GM19025 (cell line): ENCODE measurements around the gene THAP5.
"Not testable (repeated sequence)": the region's sequence is repeated elsewhere in the genome, so short reads cannot be mapped to it uniquely, and the experiment has no call there.

ENCODE experiments used
- ATAC-seq: cut with Tn5 transposase; IDR thresholded peaks from one replicate; pipeline ENCODE4 v1.9.1; 2021; ENCODE audit warnings: mild to moderate bottlenecking, low read depth, moderate library complexity; ENCODE audit not compliant: unreplicated experiment

The THAP5 gene

GRCh38 chr7:108538236-108538635 lies 31.3 kb downstream of the THAP5 start:
- ATAC-seq, result not testable (repeated sequence)

GRCh38 chr7:108537229-108537628 lies 32.3 kb downstream of the THAP5 start:
- no peak for ATAC-seq

- ATAC-seq, result no peak
These were observed 33.8 kb downstream of the THAP5 start for GRCh38 chr7:108535744-108536143.

- no peak for ATAC-seq
These were observed 34.2 kb downstream of the THAP5 start for GRCh38 chr7:108535257-108535656.

GRCh38 chr7:108533712-108534111 lies 35.8 kb downstream of the THAP5 start:
- ATAC-seq, result no peak

GRCh38 chr7:108529341-108529740 lies 40.2 kb downstream of the THAP5 start:
- no peak for ATAC-seq

- no peak for ATAC-seq
These were observed 41.3 kb downstream of the THAP5 start for GRCh38 chr7:108528183-108528712.

- no peak for ATAC-seq
These were observed 42.8 kb downstream of the THAP5 start for GRCh38 chr7:108526768-108527017.

- ATAC-seq, result peak; percentile 90
These were observed 43.3 kb downstream of the THAP5 start, which contains the start of gene PNPLA8 for GRCh38 chr7:108525985-108526767. Gene PNPLA8, minus strand, starts transcription at chr7:108526135. Its CDS starts 10,644 bp downstream, at chr7:108515491.

- ATAC-seq, result peak; percentile 40
These were observed 44.0 kb downstream of the THAP5 start for GRCh38 chr7:108525327-108525984.

GRCh38 chr7:108522780-108523179 lies 46.7 kb downstream of the THAP5 start:
- no peak for ATAC-seq

- no peak for ATAC-seq
These were observed 51.6 kb downstream of the THAP5 start for GRCh38 chr7:108517951-108518350.

- no peak for ATAC-seq
These were observed 53.9 kb downstream of the THAP5 start for GRCh38 chr7:108515630-108516029.

GRCh38 chr7:108515013-108515412 lies 54.5 kb downstream of the THAP5 start:
- ATAC-seq, result no peak
